ENCODE data around the gene SLC26A5. TPM values are rescaled to one million over a fixed set of nuclear protein-coding genes. Genes with fewer than 3 reads are reported as not detected.

Gene SLC26A5
- polyA plus RNA-seq, 3 donors, result not detected

GRCh38 chr7:103382032-103382402 lies 64.0 kb downstream of the SLC26A5 start:
- Histone ChIP-seq H4K20me1 (ENCODE audit: insufficient read depth, low read length) (no peaks in the 10 kb centered on the region), H3K4me2 (replicated peaks; ENCODE audit: extremely low read depth, low read length, poor library complexity, severe bottlenecking) (no peak overlapping the region), H3K27me3 (ENCODE audit: control insufficient read depth in 2 of 2, insufficient read depth in 2 of 2, low read length in 2 of 2) (no peaks in the 10 kb centered on the region), H3K27ac (ENCODE audit: low read depth in 1 of 2, low read length in 2 of 2) (no peak overlapping the region), H3K4me3 (replicated peaks in 1 of 3; ENCODE audit: low read depth in 2 of 3, low read length in 3 of 3) (no peak overlapping the region), H3K4me1 (ENCODE audit: control insufficient read depth in 1 of 2, insufficient read depth in 2 of 2, low read length in 2 of 2) (peaks cover 0 to 8% of the 10 kb centered on the region in 2 donors), H3K9ac (ENCODE audit: insufficient read depth, low read length, poor library complexity, severe bottlenecking) (no peak overlapping the region), H2AFZ (ENCODE audit: insufficient read depth, low read depth, low read length, poor library complexity, severe bottlenecking) (no peak overlapping the region), H3K9me3 (replicated peaks in 1 of 2; ENCODE audit: control insufficient read depth in 1 of 2, insufficient read depth in 1 of 2, low read length in 2 of 2) (no peaks in the 10 kb centered on the region), H3K79me2 (ENCODE audit: insufficient read depth, low read length) (no peaks in the 10 kb centered on the region), H3K36me3 (replicated peaks in 1 of 2; ENCODE audit: control insufficient read depth in 1 of 2, insufficient read depth in 2 of 2, low read length in 2 of 2) (no peaks in the 10 kb centered on the region)
- peaks cover 0 to 2% (median 2%) of the 10 kb centered on the region in 3 donors for H3K27me3 Mint-ChIP-seq (ENCODE audit: low read depth in 3 of 3)
- no peak overlapping the region for H3K27ac Mint-ChIP-seq
- no peak overlapping the region for H3K4me3 Mint-ChIP-seq
- intact Hi-C loops (cut with micrococcal nuclease), result no loop called here
- no peak for DNase-seq
- H3K4me1 Mint-ChIP-seq, result peaks cover 13% of the 10 kb centered on the region
- TF ChIP-seq, protein P1, sequence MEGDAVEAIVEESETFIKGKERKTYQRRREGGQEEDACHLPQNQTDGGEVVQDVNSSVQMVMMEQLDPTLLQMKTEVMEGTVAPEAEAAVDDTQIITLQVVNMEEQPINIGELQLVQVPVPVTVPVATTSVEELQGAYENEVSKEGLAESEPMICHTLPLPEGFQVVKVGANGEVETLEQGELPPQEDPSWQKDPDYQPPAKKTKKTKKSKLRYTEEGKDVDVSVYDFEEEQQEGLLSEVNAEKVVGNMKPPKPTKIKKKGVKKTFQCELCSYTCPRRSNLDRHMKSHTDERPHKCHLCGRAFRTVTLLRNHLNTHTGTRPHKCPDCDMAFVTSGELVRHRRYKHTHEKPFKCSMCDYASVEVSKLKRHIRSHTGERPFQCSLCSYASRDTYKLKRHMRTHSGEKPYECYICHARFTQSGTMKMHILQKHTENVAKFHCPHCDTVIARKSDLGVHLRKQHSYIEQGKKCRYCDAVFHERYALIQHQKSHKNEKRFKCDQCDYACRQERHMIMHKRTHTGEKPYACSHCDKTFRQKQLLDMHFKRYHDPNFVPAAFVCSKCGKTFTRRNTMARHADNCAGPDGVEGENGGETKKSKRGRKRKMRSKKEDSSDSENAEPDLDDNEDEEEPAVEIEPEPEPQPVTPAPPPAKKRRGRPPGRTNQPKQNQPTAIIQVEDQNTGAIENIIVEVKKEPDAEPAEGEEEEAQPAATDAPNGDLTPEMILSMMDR (IDR thresholded peaks at IDR 0.05), result no peak
- H3K36me3 Mint-ChIP-seq, result no peaks in the 10 kb centered on the region
- WGBS (ENCODE audit: insufficient coverage), result no CpG with 5 or more reads among the region's 5 CpGs
- H3K9me3 Mint-ChIP-seq, result no peaks in the 10 kb centered on the region

- peaks cover 0 to 4% (median 2%) of the 10 kb centered on the region in 3 donors for H3K27me3 Mint-ChIP-seq (ENCODE audit: low read depth in 3 of 3)
- Histone ChIP-seq H3K4me3 (replicated peaks in 1 of 3; ENCODE audit: low read depth in 2 of 3, low read length in 3 of 3) (no peak overlapping the region), H3K27ac (ENCODE audit: low read depth in 1 of 2, low read length in 2 of 2) (no peak overlapping the region), H3K27me3 (ENCODE audit: control insufficient read depth in 2 of 2, insufficient read depth in 2 of 2, low read length in 2 of 2) (no peaks in the 10 kb centered on the region), H3K79me2 (ENCODE audit: insufficient read depth, low read length) (no peaks in the 10 kb centered on the region), H3K9ac (ENCODE audit: insufficient read depth, low read length, poor library complexity, severe bottlenecking) (no peak overlapping the region), H4K20me1 (ENCODE audit: insufficient read depth, low read length) (no peaks in the 10 kb centered on the region), H3K9me3 (replicated peaks in 1 of 2; ENCODE audit: control insufficient read depth in 1 of 2, insufficient read depth in 1 of 2, low read length in 2 of 2) (no peaks in the 10 kb centered on the region), H3K36me3 (replicated peaks in 1 of 2; ENCODE audit: control insufficient read depth in 1 of 2, insufficient read depth in 2 of 2, low read length in 2 of 2) (no peaks in the 10 kb centered on the region), H3K4me1 (ENCODE audit: control insufficient read depth in 1 of 2, insufficient read depth in 2 of 2, low read length in 2 of 2) (peaks cover 0 to 7% of the 10 kb centered on the region in 2 donors), H2AFZ (ENCODE audit: insufficient read depth, low read depth, low read length, poor library complexity, severe bottlenecking) (no peak overlapping the region), H3K4me2 (replicated peaks; ENCODE audit: extremely low read depth, low read length, poor library complexity, severe bottlenecking) (no peak overlapping the region)
- WGBS (ENCODE audit: insufficient coverage), result 100% methylated on average over 2 of the region's 4 CpGs
- TF ChIP-seq, protein P1 (IDR thresholded peaks at IDR 0.05), result no peak
- H3K9me3 Mint-ChIP-seq, result no peaks in the 10 kb centered on the region
- DNase-seq, result no peak
- no peak overlapping the region for H3K4me3 Mint-ChIP-seq
- peaks cover 9% of the 10 kb centered on the region for H3K4me1 Mint-ChIP-seq
- intact Hi-C loops (cut with micrococcal nuclease), result no loop called here
- H3K27ac Mint-ChIP-seq, result no peak overlapping the region
- H3K36me3 Mint-ChIP-seq, result no peaks in the 10 kb centered on the region
Observed at GRCh38 chr7:103381280-103382031, 64.6 kb downstream of the SLC26A5 start.

Measured in CD14-positive monocyte (primary cell).